NCI-H1092 (cell line): ENCODE measurements around the gene KRT37.
"Not testable (repeated sequence)": the region's sequence is repeated elsewhere in the genome, so short reads cannot be mapped to it uniquely, and the experiment has no call there.

Source experiments
- DNase-seq: peaks from one replicate; lab custom pipeline; 2025; lab: John Stamatoyannopoulos, UW

Gene KRT37

GRCh38 chr17:41434415-41434814 is 10.0 kb upstream of the KRT37 start:
- no peak for DNase-seq

- peak; percentile 38 for DNase-seq
Observed at GRCh38 chr17:41434005-41434404, 9.6 kb upstream of the KRT37 start.

GRCh38 chr17:41433586-41433985 is 9.2 kb upstream of the KRT37 start:
- no peak for DNase-seq

GRCh38 chr17:41430376-41430775 is 6.0 kb upstream of the KRT37 start:
- DNase-seq = not testable (repeated sequence)

- no peak for DNase-seq
Observed at GRCh38 chr17:41429667-41430066, 5.3 kb upstream of the KRT37 start.

- no peak for DNase-seq
Observed at GRCh38 chr17:41428591-41429291, 4.4 kb upstream of the KRT37 start.

GRCh38 chr17:41422586-41422985 is 1.8 kb downstream of the KRT37 start:
- not testable (repeated sequence) for DNase-seq

- no peak for DNase-seq
Observed at GRCh38 chr17:41421617-41422016, 2.8 kb downstream of the KRT37 start.

- no peak for DNase-seq
Observed at GRCh38 chr17:41421116-41421515, 3.3 kb downstream of the KRT37 start.

- DNase-seq = no peak
Observed at GRCh38 chr17:41420134-41420533, 4.3 kb downstream of the KRT37 start.

GRCh38 chr17:41419716-41420115 is 4.7 kb downstream of the KRT37 start:
- no peak for DNase-seq

GRCh38 chr17:41418116-41418860 is 6.1 kb downstream of the KRT37 start:
- no peak for DNase-seq

GRCh38 chr17:41417576-41418015 is 6.8 kb downstream of the KRT37 start:
- no peak for DNase-seq

GRCh38 chr17:41417127-41417526 is 7.3 kb downstream of the KRT37 start:
- DNase-seq = no peak

- DNase-seq = no peak
Observed at GRCh38 chr17:41416479-41416878, 7.9 kb downstream of the KRT37 start.

GRCh38 chr17:41415833-41416335 is 8.5 kb downstream of the KRT37 start:
- no peak for DNase-seq

GRCh38 chr17:41415411-41415810 is 9.0 kb downstream of the KRT37 start:
- no peak for DNase-seq

- no peak for DNase-seq
Observed at GRCh38 chr17:41413982-41414381, 10.4 kb downstream of the KRT37 start.

GRCh38 chr17:41413353-41413957 is 10.9 kb downstream of the KRT37 start:
- no peak for DNase-seq

GRCh38 chr17:41411072-41411840 is 13.1 kb downstream of the KRT37 start:
- no peak for DNase-seq

- DNase-seq = no peak
Observed at GRCh38 chr17:41407226-41407625, 17.2 kb downstream of the KRT37 start.

- DNase-seq = no peak
Observed at GRCh38 chr17:41406205-41406604, 18.2 kb downstream of the KRT37 start.
